Adipocyte (in vitro differentiated cells): ENCODE results near the gene EXOSC5.
"Not testable (repeated sequence)": the region's sequence is repeated elsewhere in the genome, so short reads cannot be mapped to it uniquely, and the experiment has no call there.

Experiments
- DNase-seq: peaks from one replicate; pipeline ENCODE4 v3.0.0-alpha.2; 2015; ENCODE audit warnings: low read depth
- H3K27me3 ChIP-seq: replicated peaks from 2 replicates; pipeline ENCODE4 v1.7.0; 2013; ENCODE audit warnings: mild to moderate bottlenecking, low read length, moderate library complexity; ENCODE audit not compliant: control insufficient read depth, insufficient read depth
- H3K36me3 ChIP-seq: 2 replicates; pipeline ENCODE4 v1.7.0; 2013; ENCODE audit warnings: low read length, mild to moderate bottlenecking, moderate library complexity; ENCODE audit not compliant: control insufficient read depth, insufficient read depth, severe bottlenecking
- H3K4me1 ChIP-seq: 2 replicates; pipeline ENCODE4 v1.7.0; 2013; ENCODE audit warnings: mild to moderate bottlenecking, low read length, moderate library complexity; ENCODE audit not compliant: control insufficient read depth, insufficient read depth
- H3K4me3 ChIP-seq: 2 replicates; pipeline ENCODE4 v1.7.0; 2013; ENCODE audit warnings: mild to moderate bottlenecking, low read length, moderate library complexity
- H3K9ac ChIP-seq: 2 replicates; pipeline ENCODE4 v1.7.0; 2013; ENCODE audit warnings: mild to moderate bottlenecking, low read length, moderate library complexity
- H3K9me3 ChIP-seq: 2 replicates; pipeline ENCODE4 v1.7.0; 2013; ENCODE audit warnings: mild to moderate bottlenecking, low read length, moderate library complexity; ENCODE audit not compliant: control insufficient read depth

EXOSC5 gene

GRCh38 chr19:41413947-41414346 is 16.8 kb upstream of the EXOSC5 start:
- Histone ChIP-seq H3K27me3 (no peaks in the 10 kb centered on the region), H3K9ac (no peak overlapping the region), H3K9me3 (no peaks in the 10 kb centered on the region), H3K4me1 (peaks cover 6% of the 10 kb centered on the region), H3K4me3 (no peak overlapping the region), H3K36me3 (peaks cover 52% of the 10 kb centered on the region)
- DNase-seq, result no peak

GRCh38 chr19:41412953-41413352 is 15.8 kb upstream of the EXOSC5 start:
- H3K4me3 ChIP-seq, result no peak overlapping the region
- H3K36me3 ChIP-seq, result peaks cover 47% of the 10 kb centered on the region

GRCh38 chr19:41411968-41412265 is 14.8 kb upstream of the EXOSC5 start:
- H3K27me3 ChIP-seq, result no peaks in the 10 kb centered on the region
- DNase-seq, result no peak
- peaks cover 6% of the 10 kb centered on the region for H3K4me1 ChIP-seq
- peaks cover 41% of the 10 kb centered on the region for H3K36me3 ChIP-seq
- no peaks in the 10 kb centered on the region for H3K9me3 ChIP-seq
- H3K4me3 ChIP-seq, result no peak overlapping the region
- no peak overlapping the region for H3K9ac ChIP-seq

More at GRCh38 chr19:41412953-41413352, 15.8 kb upstream of the EXOSC5 start:
- no peaks in the 10 kb centered on the region for H3K27me3 ChIP-seq
- H3K4me1 ChIP-seq, result peaks cover 6% of the 10 kb centered on the region
- no peak overlapping the region for H3K9ac ChIP-seq
- no peaks in the 10 kb centered on the region for H3K9me3 ChIP-seq
- no peak for DNase-seq

DNA sequence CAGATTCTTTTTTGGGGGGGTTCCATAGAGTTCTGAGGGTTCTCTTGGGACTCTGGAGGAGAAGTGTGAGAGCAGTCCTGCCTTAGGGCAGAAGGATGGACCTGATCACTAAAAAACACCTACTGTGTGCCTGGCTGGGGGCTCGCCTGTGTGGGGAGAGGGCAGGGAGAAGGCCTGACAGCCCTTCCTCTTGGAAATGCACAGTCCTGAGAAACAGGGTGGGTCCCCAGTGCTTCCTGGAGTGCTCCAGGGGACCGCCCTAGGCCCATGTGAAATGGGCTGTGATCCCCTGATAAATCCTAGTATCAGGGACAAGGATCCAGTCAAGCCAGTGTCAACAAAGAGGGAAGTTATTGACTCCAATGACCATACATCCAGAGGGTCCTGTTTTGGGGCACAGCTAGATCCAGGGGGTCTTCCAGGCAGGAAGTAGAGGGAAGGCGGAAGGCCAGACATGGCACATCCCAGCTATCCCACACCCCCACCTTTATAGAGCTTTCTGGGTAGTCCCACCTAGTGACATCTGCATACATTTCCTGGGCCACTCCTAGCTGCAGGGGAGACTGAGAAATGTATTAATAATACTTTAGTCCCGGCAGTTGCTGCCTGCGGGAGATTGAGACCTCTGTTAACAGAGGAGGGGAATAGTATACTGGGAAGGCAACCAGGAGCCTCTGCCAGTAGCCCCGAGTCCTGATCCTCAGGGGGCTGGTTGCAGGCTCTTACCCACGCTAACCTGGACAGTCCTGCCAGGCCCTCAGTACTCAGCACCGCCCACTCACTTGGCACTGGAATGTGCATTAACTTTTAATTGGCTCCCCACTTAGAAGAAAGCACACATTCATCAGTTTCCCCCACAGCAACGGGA is 14.2 kb upstream of the EXOSC5 start:
- no peak for DNase-seq
- Histone ChIP-seq H3K9me3 (no peaks in the 10 kb centered on the region), H3K4me3 (no peak overlapping the region), H3K4me1 (peaks cover 6% of the 10 kb centered on the region), H3K27me3 (no peaks in the 10 kb centered on the region), H3K36me3 (peaks cover 38% of the 10 kb centered on the region), H3K9ac (no peak overlapping the region)

DNA sequence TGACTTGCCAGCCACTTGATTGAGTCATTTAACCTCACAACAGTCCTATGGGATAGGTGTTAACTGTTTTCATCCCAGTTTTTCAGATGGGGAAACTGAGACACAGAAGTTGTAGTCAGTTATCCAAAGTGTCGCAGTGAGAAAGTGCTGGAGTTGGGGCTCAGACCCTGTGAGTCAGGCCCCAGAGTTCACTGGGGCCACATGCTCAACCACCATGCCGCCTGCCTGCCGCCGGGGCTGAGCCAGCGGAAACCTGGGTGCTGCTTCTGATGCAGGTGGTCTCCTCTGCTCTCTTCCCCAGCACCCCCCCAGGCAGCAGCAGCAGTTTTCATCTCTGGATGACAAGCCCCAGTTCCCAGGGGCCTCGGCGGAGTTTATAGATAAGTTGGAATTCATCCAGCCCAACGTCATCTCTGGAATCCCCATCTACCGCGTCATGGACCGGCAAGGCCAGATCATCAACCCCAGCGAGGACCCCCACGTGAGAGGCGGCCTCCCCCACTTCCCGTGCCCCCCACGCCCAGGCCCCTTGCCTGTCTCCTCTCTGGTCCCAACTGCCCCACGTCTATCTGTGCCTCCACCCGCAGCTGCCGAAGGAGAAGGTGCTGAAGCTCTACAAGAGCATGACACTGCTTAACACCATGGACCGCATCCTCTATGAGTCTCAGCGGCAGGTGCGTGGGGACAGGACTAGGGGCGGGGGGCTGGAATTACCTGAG is 13.3 kb upstream of the EXOSC5 start:
- H3K9ac ChIP-seq, result no peak overlapping the region
- H3K9me3 ChIP-seq, result no peaks in the 10 kb centered on the region
- H3K4me1 ChIP-seq, result peaks cover 6% of the 10 kb centered on the region
- no peak overlapping the region for H3K4me3 ChIP-seq
- H3K27me3 ChIP-seq, result no peaks in the 10 kb centered on the region
- DNase-seq, result no peak
- H3K36me3 ChIP-seq, result peaks cover 37% of the 10 kb centered on the region

GRCh38 chr19:41409288-41409687 is 12.1 kb upstream of the EXOSC5 start:
- Histone ChIP-seq H3K27me3 (no peaks in the 10 kb centered on the region), H3K4me3 (no peak overlapping the region), H3K4me1 (peaks cover 6% of the 10 kb centered on the region), H3K9ac (peak overlapping the region; percentile 6), H3K9me3 (no peaks in the 10 kb centered on the region), H3K36me3 (peaks cover 25% of the 10 kb centered on the region)
- DNase-seq, result no peak

GRCh38 chr19:41408846-41409245 is 11.7 kb upstream of the EXOSC5 start:
- H3K9ac ChIP-seq, H3K9me3 ChIP-seq, H3K4me1 ChIP-seq, H3K4me3 ChIP-seq, H3K27me3 ChIP-seq, DNase-seq: not testable (repeated sequence)
- H3K36me3 ChIP-seq, result peaks cover 21% of the 10 kb centered on the region

- Histone ChIP-seq H3K27me3 (no peaks in the 10 kb centered on the region), H3K9me3 (no peaks in the 10 kb centered on the region), H3K4me1 (peaks cover 6% of the 10 kb centered on the region), H3K4me3 (no peak overlapping the region), H3K9ac (no peak overlapping the region), H3K36me3 (peaks cover 15% of the 10 kb centered on the region)
- DNase-seq, result no peak
Observed at GRCh38 chr19:41408256-41408655, 11.1 kb upstream of the EXOSC5 start.

GRCh38 chr19:41407271-41407670 is 10.1 kb upstream of the EXOSC5 start:
- H3K27me3 ChIP-seq, result no peaks in the 10 kb centered on the region
- H3K4me1 ChIP-seq, result peaks cover 6% of the 10 kb centered on the region
- H3K36me3 ChIP-seq, result peaks cover 15% of the 10 kb centered on the region
- DNase-seq, result no peak
- no peaks in the 10 kb centered on the region for H3K9me3 ChIP-seq
- no peak overlapping the region for H3K4me3 ChIP-seq
- no peak overlapping the region for H3K9ac ChIP-seq

DNA sequence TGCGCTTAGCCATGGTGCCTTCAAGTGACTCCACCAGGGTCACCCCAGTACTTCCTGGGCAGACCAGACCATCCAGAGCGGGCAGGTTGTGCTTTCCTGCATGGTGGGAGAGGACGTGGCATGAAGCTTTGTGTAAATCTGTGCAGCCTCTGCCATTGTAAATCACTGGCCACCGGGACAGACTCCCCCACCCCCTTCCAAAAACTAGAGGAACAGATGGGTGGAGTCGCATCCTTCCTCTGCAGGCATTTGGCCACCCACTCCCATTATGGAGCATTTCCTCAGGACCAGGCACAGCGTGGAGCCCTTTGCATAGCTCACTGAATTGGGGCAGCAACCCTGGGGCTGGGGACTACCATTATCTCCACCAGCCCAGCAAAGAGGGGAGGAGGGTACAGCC is 8.6 kb upstream of the EXOSC5 start:
- H3K27me3 ChIP-seq, result no peaks in the 10 kb centered on the region
- no peak overlapping the region for H3K9ac ChIP-seq
- H3K9me3 ChIP-seq, result no peaks in the 10 kb centered on the region
- DNase-seq, result no peak
- peaks cover 11% of the 10 kb centered on the region for H3K36me3 ChIP-seq
- peaks cover 6% of the 10 kb centered on the region for H3K4me1 ChIP-seq
- H3K4me3 ChIP-seq, result no peak overlapping the region

GRCh38 chr19:41403181-41403970 is 6.2 kb upstream of the EXOSC5 start:
- Histone ChIP-seq H3K36me3 (peaks cover 11% of the 10 kb centered on the region), H3K4me3 (no peak overlapping the region), H3K27me3 (no peaks in the 10 kb centered on the region), H3K9me3 (no peaks in the 10 kb centered on the region), H3K9ac (no peak overlapping the region), H3K4me1 (peaks cover 9% of the 10 kb centered on the region)
- no peak for DNase-seq
